Neural progenitor cell (in vitro differentiated cells): ENCODE data around the gene UGT1A7.

Experiments used
- CTCF ChIP-seq: fragments of 200-600 bp; sonication (generic); IDR thresholded peaks from 2 replicates; pipeline ENCODE4 v1.5.1; 2017; ENCODE audit warnings: antibody characterized with exemption, mild to moderate bottlenecking
- EZH2phosphoT487 ChIP-seq: fragments of 200-600 bp; sonication (generic); IDR thresholded peaks from 2 replicates; pipeline ENCODE4 v1.6.1; 2017; ENCODE audit warnings: antibody characterized with exemption

- no peak for TF ChIP-seq CTCF
- no peak for TF ChIP-seq EZH2phosphoT487
Observed at GRCh38 chr2:233810385-233810784, 128.7 kb downstream of the UGT1A7 start.
